HEK293 (cell line): ENCODE measurements around the gene TMEM19.

Experiments used
- CTCF ChIA-PET: fragments of 350-600 bp; formaldehyde crosslinking; extraction: SDS; loops from one replicate; lab custom pipeline; 2021; ENCODE audit warnings: antibody characterized with exemption; lab: Yijun Ruan, JAX
- POLR2A ChIA-PET: fragments of 300-600 bp; formaldehyde crosslinking; extraction: SDS; loops from one replicate; lab custom pipeline; 2020; ENCODE audit warnings: antibody characterized with exemption, inconsistent platforms; lab: Yijun Ruan, JAX
- H3K27ac ChIP-seq: fragments of 200-500 bp; sonication (Bioruptor generic); 2 replicates; pipeline ENCODE4 v1.5.1; 2014; ENCODE audit warnings: low read depth, low read length, control low read depth, inconsistent platforms; ENCODE audit errors: extremely low read depth
- H3K36me3 ChIP-seq, 2 experiments: fragments of 200-500 bp in 1 of 2; sonication (Bioruptor generic) in 1 of 2; 1 replicate in 1 of 2; 2 replicates in 1 of 2; pipeline ENCODE4 v1.5.1; 2014 to 2017; ENCODE audit warnings: inconsistent platforms in 2 of 2, low read length in 2 of 2; ENCODE audit not compliant: control insufficient read depth in 2 of 2, insufficient read depth in 1 of 2
- H3K4me1 ChIP-seq: fragments of 200-500 bp; sonication (Bioruptor generic); 2 replicates; pipeline ENCODE4 v1.5.1; 2014; ENCODE audit warnings: mild to moderate bottlenecking, low read length, inconsistent platforms; ENCODE audit not compliant: control insufficient read depth, insufficient read depth
- H3K4me3 ChIP-seq: 2 replicates; pipeline ENCODE4 v1.5.1; 2011; ENCODE audit warnings: low read depth, mild to moderate bottlenecking, control low read depth, low read length, moderate library complexity
- H3K9me3 ChIP-seq: fragments of 200-500 bp; sonication (Bioruptor generic); 2 replicates; pipeline ENCODE4 v1.5.1; 2014; ENCODE audit warnings: low read depth, low read length, inconsistent platforms; ENCODE audit not compliant: control insufficient read depth, insufficient read depth
- EGR2 ChIP-seq: fragments of 450-650 bp; formaldehyde crosslinking; IDR thresholded peaks from 2 replicates; pipeline ENCODE4 v1.5.1; 2016; ENCODE audit warnings: low read depth, missing biosample characterization, missing genetic modification characterization
- GFI1B ChIP-seq: fragments of 450-650 bp; formaldehyde crosslinking; IDR thresholded peaks from 2 replicates; pipeline ENCODE4 v1.5.1; 2016; ENCODE audit warnings: missing biosample characterization, missing genetic modification characterization
- GLIS2 ChIP-seq: fragments of 450-650 bp; formaldehyde crosslinking; IDR thresholded peaks from 2 replicates; pipeline ENCODE4 v1.5.1; 2016; ENCODE audit warnings: missing biosample characterization, missing genetic modification characterization
- MYNN ChIP-seq: fragments of 450-650 bp; formaldehyde crosslinking; IDR thresholded peaks from 2 replicates; pipeline ENCODE4 v1.5.1; 2016; ENCODE audit warnings: missing biosample characterization, missing genetic modification characterization, borderline replicate concordance
- PRDM1 ChIP-seq: fragments of 450-650 bp; formaldehyde crosslinking; IDR thresholded peaks from 2 replicates; pipeline ENCODE4; 2016; ENCODE audit warnings: missing biosample characterization, missing genetic modification characterization
- REPIN1 ChIP-seq: fragments of 450-650 bp; formaldehyde crosslinking; IDR thresholded peaks from 2 replicates; pipeline ENCODE4 v1.5.1; 2017; ENCODE audit warnings: missing biosample characterization, missing genetic modification characterization, low read depth
- WT1 ChIP-seq: fragments of 450-650 bp; formaldehyde crosslinking; IDR thresholded peaks from 2 replicates; pipeline ENCODE4 v1.5.1; 2016; ENCODE audit warnings: missing biosample characterization, missing genetic modification characterization
- ZBTB17 ChIP-seq: fragments of 450-650 bp; formaldehyde crosslinking; IDR thresholded peaks from 2 replicates; pipeline ENCODE4 v1.5.1; 2016; ENCODE audit warnings: missing biosample characterization, missing genetic modification characterization
- ZBTB8A ChIP-seq: fragments of 450-650 bp; formaldehyde crosslinking; IDR thresholded peaks from 2 replicates; pipeline ENCODE4 v1.5.1; 2016; ENCODE audit warnings: missing biosample characterization, missing genetic modification characterization
- ZNF133 ChIP-seq: fragments of 450-650 bp; formaldehyde crosslinking; IDR thresholded peaks from 2 replicates; pipeline ENCODE4 v1.5.1; 2016; ENCODE audit warnings: missing biosample characterization, missing genetic modification characterization
- ZNF146 ChIP-seq: fragments of 450-650 bp; formaldehyde crosslinking; IDR thresholded peaks from 2 replicates; pipeline ENCODE4 v1.5.1; 2016; ENCODE audit warnings: missing biosample characterization, missing genetic modification characterization
- ZNF16 ChIP-seq: fragments of 450-650 bp; formaldehyde crosslinking; IDR thresholded peaks from 2 replicates; pipeline ENCODE4 v1.5.1; 2016; ENCODE audit warnings: low read depth, missing biosample characterization, missing genetic modification characterization
- ZNF184 ChIP-seq: fragments of 450-650 bp; IDR thresholded peaks from 2 replicates; pipeline ENCODE4 v1.5.1; 2018; ENCODE audit warnings: missing biosample characterization, mild to moderate bottlenecking, missing genetic modification characterization
- ZNF23 ChIP-seq: fragments of 450-650 bp; formaldehyde crosslinking; IDR thresholded peaks from 2 replicates; pipeline ENCODE4 v1.5.1; 2016; ENCODE audit warnings: missing biosample characterization, missing genetic modification characterization, borderline replicate concordance
- ZNF335 ChIP-seq: fragments of 450-650 bp; formaldehyde crosslinking; conservative IDR thresholded peaks from 2 replicates; pipeline ENCODE4 v1.5.1; 2016; ENCODE audit warnings: missing biosample characterization, missing genetic modification characterization
- ZNF350 ChIP-seq: fragments of 450-650 bp; formaldehyde crosslinking; IDR thresholded peaks from 2 replicates; pipeline ENCODE4 v1.5.0; 2017; ENCODE audit warnings: missing biosample characterization, mild to moderate bottlenecking, missing genetic modification characterization
- ZNF394 ChIP-seq: fragments of 450-650 bp; formaldehyde crosslinking; IDR thresholded peaks from 2 replicates; pipeline ENCODE4 v1.5.1; 2016; ENCODE audit warnings: missing biosample characterization, missing genetic modification characterization, mild to moderate bottlenecking, moderate library complexity, borderline replicate concordance
- ZNF510 ChIP-seq: fragments of 450-650 bp; formaldehyde crosslinking; IDR thresholded peaks from 2 replicates; pipeline ENCODE4 v1.5.1; 2018; ENCODE audit warnings: mild to moderate bottlenecking, missing genetic modification characterization, missing biosample characterization; ENCODE audit not compliant: insufficient replicate concordance
- ZNF549 ChIP-seq: fragments of 450-650 bp; IDR thresholded peaks from 2 replicates; pipeline ENCODE4 v1.5.1; 2018; ENCODE audit warnings: missing biosample characterization, missing genetic modification characterization, mild to moderate bottlenecking, inconsistent platforms, moderate library complexity
- ZNF555 ChIP-seq: fragments of 450-650 bp; formaldehyde crosslinking; conservative IDR thresholded peaks from 2 replicates; pipeline ENCODE4 v1.5.1; 2017; ENCODE audit warnings: missing biosample characterization, mild to moderate bottlenecking, missing genetic modification characterization, inconsistent platforms
- ZNF600 ChIP-seq: fragments of 450-650 bp; formaldehyde crosslinking; IDR thresholded peaks from 2 replicates; pipeline ENCODE4 v1.5.1; 2016; ENCODE audit warnings: missing biosample characterization, missing genetic modification characterization
- ZNF610 ChIP-seq: fragments of 450-650 bp; formaldehyde crosslinking; IDR thresholded peaks from 2 replicates; pipeline ENCODE4 v1.5.1; 2016; ENCODE audit warnings: missing biosample characterization, missing genetic modification characterization, borderline replicate concordance
- ZNF654 ChIP-seq: fragments of 450-650 bp; formaldehyde crosslinking; IDR thresholded peaks from 2 replicates; pipeline ENCODE4 v1.5.1; 2016; ENCODE audit warnings: low read depth, missing biosample characterization, missing genetic modification characterization
- ZNF707 ChIP-seq: fragments of 450-650 bp; formaldehyde crosslinking; IDR thresholded peaks from 2 replicates; pipeline ENCODE4 v1.5.1; 2016; ENCODE audit warnings: missing biosample characterization, missing genetic modification characterization
- ZNF747 ChIP-seq: fragments of 450-650 bp; formaldehyde crosslinking; IDR thresholded peaks from 2 replicates; pipeline ENCODE4 v1.5.1; 2016; ENCODE audit warnings: missing biosample characterization, missing genetic modification characterization
- ZNF768 ChIP-seq: fragments of 450-650 bp; formaldehyde crosslinking; IDR thresholded peaks from 2 replicates; pipeline ENCODE4 v1.5.1; 2018; ENCODE audit warnings: missing biosample characterization, mild to moderate bottlenecking, missing genetic modification characterization
- ZNF843 ChIP-seq: fragments of 450-650 bp; formaldehyde crosslinking; IDR thresholded peaks from 2 replicates; pipeline ENCODE4 v1.5.1; 2016; ENCODE audit warnings: missing biosample characterization, missing genetic modification characterization
- ZSCAN30 ChIP-seq: fragments of 450-650 bp; IDR thresholded peaks from 2 replicates; pipeline ENCODE4 v1.5.1; 2018; ENCODE audit warnings: missing biosample characterization, mild to moderate bottlenecking, missing genetic modification characterization, moderate library complexity
- TF ChIP-seq, protein P1 (sequence below): fragments of 450-650 bp; formaldehyde crosslinking; IDR thresholded peaks from 2 replicates; pipeline ENCODE4 v1.5.1; 2016; ENCODE audit warnings: missing biosample characterization, missing genetic modification characterization
- TF ChIP-seq, protein P2 (sequence below): fragments of 450-650 bp; formaldehyde crosslinking; IDR thresholded peaks from 2 replicates; pipeline ENCODE4 v1.5.1; 2016; ENCODE audit warnings: missing biosample characterization, missing genetic modification characterization, borderline replicate concordance
- TF ChIP-seq, protein P3 (sequence below): fragments of 450-650 bp; formaldehyde crosslinking; IDR thresholded peaks from 2 replicates; pipeline ENCODE4 v1.5.1; 2016; ENCODE audit warnings: missing biosample characterization, missing genetic modification characterization

The TMEM19 gene

DNA sequence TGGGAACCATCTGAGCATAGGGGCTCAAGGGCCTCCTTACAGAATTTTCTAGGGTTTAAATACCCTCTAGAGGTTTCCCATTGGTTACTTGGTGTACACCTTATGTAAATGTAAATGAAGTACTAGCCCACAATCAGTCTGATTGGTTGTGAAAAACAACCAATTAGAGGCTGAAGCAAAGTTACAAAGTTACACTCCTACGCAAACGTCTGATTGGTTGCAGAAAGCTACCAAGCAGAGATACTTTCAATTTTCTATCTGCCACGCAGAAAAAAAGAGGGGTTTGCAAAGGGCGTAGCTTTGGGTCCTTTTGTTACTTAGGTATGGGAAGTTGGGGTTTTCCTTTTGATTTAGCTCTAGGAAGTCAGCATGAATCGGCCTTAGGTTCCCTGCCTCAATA lies 1.8 kb upstream of the TMEM19 start:
- no peaks in the 10 kb centered on the region for H3K4me1 ChIP-seq
- no peaks in the 10 kb centered on the region for H3K36me3 ChIP-seq
- ChIA-PET POLR2A (interaction anchor here (5.1 kb wide), 1 partner anchor 21 kb away, joined by 90 read pairs; the partner anchor contains the start of genes THAP2 and ZFC3H1), CTCF (interaction anchor here (0.6 to 4.1 kb wide), 3 partner anchors 9 to 140 kb away, joined by 3 to 17 read pairs (median 3); no protein-coding TSS in a partner anchor)
- no peaks in the 10 kb centered on the region for H3K9me3 ChIP-seq
- TF ChIP-seq ZNF23 (tag by site-specific recombination) (no peak), GLIS2 (tag by site-specific recombination) (no peak), ZNF350 (tag by site-specific recombination) (no peak), ZNF184 (no peak), ZNF549 (tag by site-specific recombination) (no peak), MYNN (tag by site-specific recombination) (no peak), ZNF335 (no peak), ZNF654 (tag by site-specific recombination) (no peak)
- no peak overlapping the region for H3K4me3 ChIP-seq
- H3K27ac ChIP-seq, result no peak overlapping the region

DNA sequence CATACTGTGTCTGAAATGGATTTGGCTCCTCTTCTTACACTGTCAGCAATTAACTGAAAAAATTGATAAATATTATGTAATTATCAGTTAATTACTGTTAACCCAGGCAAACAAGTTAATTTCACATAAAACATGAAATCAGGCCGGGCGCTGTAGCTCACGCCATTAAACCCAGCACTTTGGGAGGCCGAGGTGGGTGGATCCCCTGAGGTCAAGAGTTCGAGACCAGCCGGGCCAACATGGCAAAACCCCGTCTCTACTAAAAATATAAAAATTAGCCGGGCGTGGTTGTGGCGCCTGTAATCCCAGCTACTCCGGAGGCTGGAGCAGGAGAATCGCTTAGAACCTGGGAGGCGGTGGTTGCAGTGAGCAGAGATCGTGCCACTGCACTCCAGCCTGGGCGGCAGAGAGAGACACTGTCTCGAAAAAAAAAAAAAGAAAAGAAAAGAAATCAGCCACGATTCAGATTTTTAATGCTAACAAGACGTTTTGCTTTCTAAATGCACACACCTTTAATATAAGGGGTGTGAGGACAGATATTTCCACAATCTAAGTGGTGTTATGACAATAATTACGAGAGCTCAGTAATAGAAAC lies 473 bp upstream of the TMEM19 start:
- H3K9me3 ChIP-seq, result no peaks in the 10 kb centered on the region
- POLR2A ChIA-PET, result interaction anchor here (1.3 to 5.1 kb wide), 10 partner anchors 8 to 69 kb away, joined by 4 to 90 read pairs (median 8); partner anchors contain the start of genes RAB21, THAP2 and ZFC3H1
- H3K36me3 ChIP-seq, result peaks cover 2 to 5% of the 10 kb centered on the region in 2 experiments; a peak in 2 of 3 replicates
- H3K4me1 ChIP-seq, result no peaks in the 10 kb centered on the region
- peak overlapping the region; percentile 83; the same call in 1 of the 2 replicates for H3K27ac ChIP-seq
- CTCF ChIA-PET, result interaction anchor here (0.8 to 4.1 kb wide), 5 partner anchors 10 to 332 kb away, joined by 3 to 17 read pairs (median 3); no protein-coding TSS in a partner anchor
- H3K4me3 ChIP-seq, result peak overlapping the region; percentile 97
- TF ChIP-seq REPIN1 (tag by site-specific recombination) (no peak; the same call in 1 of the 2 replicates), ZNF843 (tag by site-specific recombination) (0 out of 2 replicates have a peak, but pooled peaks have one; percentile 5), ZNF600 (peak; percentile 64), ZNF768 (tag by site-specific recombination) (0 out of 2 replicates have a peak, but pooled peaks have one; percentile 2), GFI1B (tag by site-specific recombination) (no peak), ZBTB17 (tag by site-specific recombination) (peak; percentile 68), ZNF335 (peak; percentile 78), ZNF146 (tag by site-specific recombination) (no peak), ZNF610 (tag by site-specific recombination) (0 out of 2 replicates have a peak, but pooled peaks have one; percentile 15), ZNF707 (tag by site-specific recombination) (no peak), PRDM1 (tag by site-specific recombination) (no peak), ZNF510 (tag by site-specific recombination) (no peak), WT1 (tag by site-specific recombination) (0 out of 2 replicates have a peak, but pooled peaks have one; percentile 13), EGR2 (tag by site-specific recombination) (0 out of 2 replicates have a peak, but pooled peaks have one; percentile 23), ZBTB8A (tag by site-specific recombination) (no peak), ZNF747 (no peak), MYNN (tag by site-specific recombination) (no peak), ZNF16 (no peak), ZNF133 (tag by site-specific recombination) (no peak), ZNF555 (no peak), ZSCAN30 (no peak), ZNF394 (tag by site-specific recombination) (peak; percentile 92)
- TF ChIP-seq, protein P1, sequence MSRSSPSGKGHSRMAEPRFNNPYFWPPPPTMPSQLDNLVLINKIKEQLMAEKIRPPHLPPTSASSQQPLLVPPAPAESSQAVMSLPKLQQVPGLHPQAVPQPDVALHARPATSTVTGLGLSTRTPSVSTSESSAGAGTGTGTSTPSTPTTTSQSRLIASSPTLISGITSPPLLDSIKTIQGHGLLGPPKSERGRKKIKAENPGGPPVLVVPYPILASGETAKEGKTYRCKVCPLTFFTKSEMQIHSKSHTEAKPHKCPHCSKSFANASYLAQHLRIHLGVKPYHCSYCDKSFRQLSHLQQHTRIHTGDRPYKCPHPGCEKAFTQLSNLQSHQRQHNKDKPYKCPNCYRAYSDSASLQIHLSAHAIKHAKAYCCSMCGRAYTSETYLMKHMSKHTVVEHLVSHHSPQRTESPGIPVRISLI (tag by site-specific recombination), result no peak; the same call in 1 of the 2 replicates
- TF ChIP-seq, protein P2, sequence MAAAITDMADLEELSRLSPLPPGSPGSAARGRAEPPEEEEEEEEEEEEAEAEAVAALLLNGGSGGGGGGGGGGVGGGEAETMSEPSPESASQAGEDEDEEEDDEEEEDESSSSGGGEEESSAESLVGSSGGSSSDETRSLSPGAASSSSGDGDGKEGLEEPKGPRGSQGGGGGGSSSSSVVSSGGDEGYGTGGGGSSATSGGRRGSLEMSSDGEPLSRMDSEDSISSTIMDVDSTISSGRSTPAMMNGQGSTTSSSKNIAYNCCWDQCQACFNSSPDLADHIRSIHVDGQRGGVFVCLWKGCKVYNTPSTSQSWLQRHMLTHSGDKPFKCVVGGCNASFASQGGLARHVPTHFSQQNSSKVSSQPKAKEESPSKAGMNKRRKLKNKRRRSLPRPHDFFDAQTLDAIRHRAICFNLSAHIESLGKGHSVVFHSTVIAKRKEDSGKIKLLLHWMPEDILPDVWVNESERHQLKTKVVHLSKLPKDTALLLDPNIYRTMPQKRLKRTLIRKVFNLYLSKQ (tag by site-specific recombination), result no peak
- TF ChIP-seq, protein P3, sequence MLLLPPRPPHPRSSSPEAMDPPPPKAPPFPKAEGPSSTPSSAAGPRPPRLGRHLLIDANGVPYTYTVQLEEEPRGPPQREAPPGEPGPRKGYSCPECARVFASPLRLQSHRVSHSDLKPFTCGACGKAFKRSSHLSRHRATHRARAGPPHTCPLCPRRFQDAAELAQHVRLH (tag by site-specific recombination), result peak; percentile 81; the same call in 1 of the 2 replicates
